ENCODE data around the gene TUSC7. TPM values are rescaled to one million over a fixed set of nuclear protein-coding genes. Genes with fewer than 3 reads are reported as not detected.

TUSC7 gene
- total RNA-seq, 3 donors from 2014 or later, result not detected

DNA sequence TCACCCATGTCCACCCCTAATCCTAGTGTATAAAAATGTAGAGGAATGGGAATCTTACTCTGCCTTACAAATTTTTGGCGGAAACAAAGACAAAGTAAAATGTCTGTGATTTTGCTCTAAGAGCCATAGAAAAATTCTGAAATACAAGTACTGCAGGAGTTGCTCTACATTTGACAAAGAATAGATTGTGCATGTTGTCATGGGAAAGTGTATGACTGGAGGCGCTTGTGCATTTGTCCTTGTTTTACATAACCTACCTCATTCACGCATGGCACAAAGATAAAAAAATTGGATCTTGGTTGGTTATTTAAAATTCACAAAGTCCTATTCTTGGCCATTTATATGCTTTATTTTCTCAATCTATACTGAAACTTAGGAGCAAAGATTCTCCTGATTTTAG is 2.0 kb upstream of the TUSC7 start:
- TF ChIP-seq, protein P1, sequence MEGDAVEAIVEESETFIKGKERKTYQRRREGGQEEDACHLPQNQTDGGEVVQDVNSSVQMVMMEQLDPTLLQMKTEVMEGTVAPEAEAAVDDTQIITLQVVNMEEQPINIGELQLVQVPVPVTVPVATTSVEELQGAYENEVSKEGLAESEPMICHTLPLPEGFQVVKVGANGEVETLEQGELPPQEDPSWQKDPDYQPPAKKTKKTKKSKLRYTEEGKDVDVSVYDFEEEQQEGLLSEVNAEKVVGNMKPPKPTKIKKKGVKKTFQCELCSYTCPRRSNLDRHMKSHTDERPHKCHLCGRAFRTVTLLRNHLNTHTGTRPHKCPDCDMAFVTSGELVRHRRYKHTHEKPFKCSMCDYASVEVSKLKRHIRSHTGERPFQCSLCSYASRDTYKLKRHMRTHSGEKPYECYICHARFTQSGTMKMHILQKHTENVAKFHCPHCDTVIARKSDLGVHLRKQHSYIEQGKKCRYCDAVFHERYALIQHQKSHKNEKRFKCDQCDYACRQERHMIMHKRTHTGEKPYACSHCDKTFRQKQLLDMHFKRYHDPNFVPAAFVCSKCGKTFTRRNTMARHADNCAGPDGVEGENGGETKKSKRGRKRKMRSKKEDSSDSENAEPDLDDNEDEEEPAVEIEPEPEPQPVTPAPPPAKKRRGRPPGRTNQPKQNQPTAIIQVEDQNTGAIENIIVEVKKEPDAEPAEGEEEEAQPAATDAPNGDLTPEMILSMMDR (IDR thresholded peaks at IDR 0.05), result no peak
- Histone ChIP-seq H3K36me3 (ENCODE audit: low read depth) (no peaks in the 10 kb centered on the region), H3K4me1 (ENCODE audit: low read depth) (no peaks in the 10 kb centered on the region), H3K4me3 (no peak overlapping the region), H3K9me3 (no peaks in the 10 kb centered on the region)
- intact Hi-C loops (cut with DNase I, micrococcal nuclease), result no loop called here
- ATAC-seq (no peak), DNase-seq (no peak)

DNA sequence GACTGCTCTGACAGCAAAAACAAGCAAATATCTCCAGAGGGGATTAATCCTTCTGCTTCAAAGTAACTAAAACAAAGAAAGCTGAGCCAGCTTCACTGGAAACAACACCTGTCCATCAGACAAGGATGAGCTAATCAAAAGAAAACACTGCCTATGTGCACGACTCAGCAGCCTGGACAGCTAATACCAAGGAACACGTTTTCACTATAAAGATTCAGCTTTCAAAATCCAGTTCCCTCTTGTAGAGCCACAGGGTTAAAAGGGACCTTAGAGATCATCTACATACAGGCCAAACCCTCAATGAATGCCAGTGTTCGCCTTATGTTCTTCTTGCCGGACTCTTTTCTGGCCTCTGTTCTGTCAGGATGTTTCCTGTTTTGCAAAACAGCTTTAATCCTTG is 6.9 kb downstream of the TUSC7 start:
- TF ChIP-seq, protein P1 (IDR thresholded peaks at IDR 0.05), result no peak
- intact Hi-C loops (cut with DNase I, micrococcal nuclease), result no loop called here
- ATAC-seq (no peak), DNase-seq (no peak)
- Histone ChIP-seq H3K4me3 (no peak overlapping the region), H3K4me1 (ENCODE audit: low read depth) (no peaks in the 10 kb centered on the region), H3K36me3 (ENCODE audit: low read depth) (no peaks in the 10 kb centered on the region), H3K9me3 (no peaks in the 10 kb centered on the region)

DNA sequence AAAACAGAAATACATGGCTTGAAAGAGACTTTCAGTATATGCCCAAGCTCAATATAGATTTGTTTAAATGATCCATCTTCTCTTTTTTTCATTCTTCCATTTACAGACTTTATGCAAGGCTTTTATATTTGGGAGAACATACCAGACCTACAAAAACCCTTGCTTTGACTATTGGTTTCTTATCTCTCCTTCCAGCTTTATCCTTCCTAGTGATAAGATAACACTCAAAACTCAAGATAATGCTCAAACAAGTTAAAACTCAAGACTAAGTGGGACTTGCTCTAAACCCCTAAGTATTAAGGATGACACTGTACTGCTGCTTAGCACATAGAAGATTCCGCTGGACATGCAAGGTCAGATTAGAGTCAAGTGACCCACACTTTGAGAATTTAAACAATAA is 8.0 kb downstream of the TUSC7 start:
- intact Hi-C loops (cut with DNase I, micrococcal nuclease), result no loop called here
- Histone ChIP-seq H3K4me3 (no peak overlapping the region), H3K36me3 (ENCODE audit: low read depth) (no peaks in the 10 kb centered on the region), H3K9me3 (no peaks in the 10 kb centered on the region), H3K4me1 (ENCODE audit: low read depth) (no peaks in the 10 kb centered on the region)
- ATAC-seq (no peak), DNase-seq (no peak)
- TF ChIP-seq, protein P1 (IDR thresholded peaks at IDR 0.05), result no peak

DNA sequence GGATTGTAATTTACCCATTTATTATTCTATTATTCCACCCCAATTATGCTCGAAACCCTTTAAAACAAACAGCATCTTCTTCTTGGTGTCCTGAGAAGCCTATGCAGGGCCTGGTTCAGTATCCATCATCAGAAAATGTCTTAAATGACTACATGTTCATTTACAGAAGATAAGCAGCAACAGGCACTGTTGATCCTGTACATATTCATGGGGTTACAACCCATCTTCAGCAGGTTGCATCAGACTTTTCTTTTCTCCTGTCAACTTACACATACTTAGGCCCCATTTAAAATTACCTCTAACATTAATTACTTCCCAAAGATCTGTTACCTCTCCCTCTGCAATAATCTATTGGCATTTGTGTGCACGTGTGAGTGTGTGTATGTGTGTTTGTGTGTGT is 18.9 kb downstream of the TUSC7 start:
- no peak for ATAC-seq
- intact Hi-C loops (cut with DNase I, micrococcal nuclease), result no loop called here

DNA sequence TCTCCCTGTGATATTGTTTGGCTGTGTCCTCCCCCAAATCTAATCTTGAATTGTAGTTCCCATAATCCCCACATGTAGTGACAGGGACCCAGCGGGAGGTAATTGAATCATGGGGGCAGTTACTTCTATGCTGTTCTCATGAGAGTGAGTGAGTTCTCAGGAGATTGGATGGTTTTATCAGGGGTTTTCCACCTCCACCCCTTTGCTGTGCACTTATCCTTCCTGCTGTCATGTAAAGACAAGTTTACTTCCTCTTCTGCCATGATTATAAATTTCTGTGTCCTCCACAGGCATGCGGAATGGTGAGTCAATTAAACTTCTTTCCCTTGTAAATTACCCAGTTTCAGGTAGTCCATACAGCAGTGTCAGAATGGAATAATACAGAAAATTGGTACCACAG is 24.7 kb downstream of the TUSC7 start:
- no peak overlapping the region for H3K4me3 ChIP-seq
- no peaks in the 10 kb centered on the region for H3K9me3 ChIP-seq
- no peaks in the 10 kb centered on the region for H3K36me3 ChIP-seq (ENCODE audit: low read depth)
- TF ChIP-seq, protein P1 (IDR thresholded peaks at IDR 0.05), result no peak
- ATAC-seq, result no peak
- no peaks in the 10 kb centered on the region for H3K4me1 ChIP-seq (ENCODE audit: low read depth)
- intact Hi-C loops (cut with DNase I, micrococcal nuclease), result no loop called here
- DNase-seq, result no peak

More for the DNA sequence above, 18.9 kb downstream of the TUSC7 start:
- H3K36me3 ChIP-seq (ENCODE audit: low read depth), result no peaks in the 10 kb centered on the region
- H3K9me3 ChIP-seq, result no peaks in the 10 kb centered on the region
- no peaks in the 10 kb centered on the region for H3K4me1 ChIP-seq (ENCODE audit: low read depth)
- DNase-seq, result no peak
- no peak overlapping the region for H3K4me3 ChIP-seq
- TF ChIP-seq, protein P1 (IDR thresholded peaks at IDR 0.05), result no peak

DNA sequence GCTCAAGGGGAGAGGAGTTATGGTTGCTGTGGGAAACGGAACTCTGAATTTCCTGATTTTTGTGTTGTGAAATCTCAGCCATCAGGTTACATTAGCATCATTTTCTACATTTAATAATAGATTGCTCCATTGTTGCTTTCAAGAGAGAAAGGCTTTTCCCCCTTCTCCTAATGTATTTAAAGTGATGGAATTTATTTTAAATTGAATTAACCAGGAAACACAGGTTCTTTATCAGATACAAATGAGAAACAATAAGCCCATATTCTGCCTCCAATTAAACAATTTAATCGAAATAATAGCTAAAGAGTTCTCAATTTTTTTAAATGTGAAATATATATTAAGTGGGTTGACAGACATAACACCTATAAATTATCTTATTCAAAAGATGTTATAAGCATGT is 30.1 kb downstream of the TUSC7 start:
- intact Hi-C loops (cut with DNase I, micrococcal nuclease), result no loop called here
- TF ChIP-seq, protein P1 (IDR thresholded peaks at IDR 0.05), result no peak
- no peak for DNase-seq
- ATAC-seq, result no peak
- Histone ChIP-seq H3K4me1 (ENCODE audit: low read depth) (no peaks in the 10 kb centered on the region), H3K9me3 (no peaks in the 10 kb centered on the region), H3K4me3 (no peak overlapping the region), H3K36me3 (ENCODE audit: low read depth) (no peaks in the 10 kb centered on the region)

Measured in mucosa of descending colon (tissue), 3 donors.